ENCODE measurements around the gene B9D1. TPM values are rescaled to one million over a fixed set of nuclear protein-coding genes. Genes with fewer than 3 reads are reported as not detected.

Gene B9D1
- polyA plus RNA-seq, 3 donors: 1.0 TPM; not detected in 2

- H3K27ac Mint-ChIP-seq: no peak overlapping the region
Observed at GRCh38 chr17:19408346-19408710, 45.8 kb upstream of the B9D1 start.

GRCh38 chr17:19407601-19408345 lies 45.2 kb upstream of the B9D1 start:
- WGBS (ENCODE audit: insufficient coverage): 92% methylated on average over 7 of the region's 10 CpGs
- no peaks in the 10 kb centered on the region for H3K9me3 Mint-ChIP-seq
- TF ChIP-seq CTCF (IDR thresholded peaks at IDR 0.05): no peak

More at GRCh38 chr17:19408346-19408710, 45.8 kb upstream of the B9D1 start:
- no peaks in the 10 kb centered on the region for H3K9me3 Mint-ChIP-seq
- no peak overlapping the region for H3K9ac ChIP-seq (ENCODE audit: insufficient read depth, low read length, poor library complexity, severe bottlenecking)
- no peaks in the 10 kb centered on the region for H3K4me1 ChIP-seq (ENCODE audit: control insufficient read depth in 1 of 2, insufficient read depth in 2 of 2, low read length in 2 of 2)
- H3K4me3 Mint-ChIP-seq: no peak overlapping the region
- peaks cover 0 to 9% of the 10 kb centered on the region in 2 donors for H3K27me3 ChIP-seq (ENCODE audit: control insufficient read depth in 2 of 2, insufficient read depth in 2 of 2, low read length in 2 of 2)
- no peaks in the 10 kb centered on the region for H3K9me3 ChIP-seq (replicated peaks in 1 of 2; ENCODE audit: control insufficient read depth in 1 of 2, insufficient read depth in 1 of 2, low read length in 2 of 2)
- H3K4me1 Mint-ChIP-seq: no peaks in the 10 kb centered on the region
- no peak for DNase-seq
- no peak overlapping the region for H3K4me2 ChIP-seq (replicated peaks; ENCODE audit: extremely low read depth, low read length, poor library complexity, severe bottlenecking)
- no peak overlapping the region for H2AFZ ChIP-seq (ENCODE audit: insufficient read depth, low read depth, low read length, poor library complexity, severe bottlenecking)
- no CpG with 5 or more reads among the region's 2 CpGs for WGBS (ENCODE audit: insufficient coverage)
- H3K79me2 ChIP-seq (ENCODE audit: insufficient read depth, low read length): no peaks in the 10 kb centered on the region
- H4K20me1 ChIP-seq (ENCODE audit: insufficient read depth, low read length): no peaks in the 10 kb centered on the region
- no peak overlapping the region for H3K4me3 ChIP-seq (replicated peaks in 1 of 3; ENCODE audit: low read depth in 2 of 3, low read length in 3 of 3)
- no peaks in the 10 kb centered on the region for H3K36me3 ChIP-seq (replicated peaks in 1 of 2; ENCODE audit: control insufficient read depth in 1 of 2, insufficient read depth in 2 of 2, low read length in 2 of 2)
- no peak for TF ChIP-seq CTCF (IDR thresholded peaks at IDR 0.05)
- no peak overlapping the region for H3K27ac ChIP-seq (ENCODE audit: low read depth in 1 of 2, low read length in 2 of 2)
- peaks cover 10 to 15% (median 12%) of the 10 kb centered on the region in 3 donors for H3K27me3 Mint-ChIP-seq (ENCODE audit: low read depth in 3 of 3)
- no peaks in the 10 kb centered on the region for H3K36me3 Mint-ChIP-seq
- intact Hi-C loops (cut with micrococcal nuclease): loop anchor here in 1 of 2 donors (5.0 kb wide), 1 partner anchor 34 kb away; no protein-coding TSS in a partner anchor

More at GRCh38 chr17:19407601-19408345, 45.2 kb upstream of the B9D1 start:
- Histone ChIP-seq H3K4me2 (replicated peaks; ENCODE audit: extremely low read depth, low read length, poor library complexity, severe bottlenecking) (no peak overlapping the region), H2AFZ (ENCODE audit: insufficient read depth, low read depth, low read length, poor library complexity, severe bottlenecking) (no peak overlapping the region), H3K36me3 (replicated peaks in 1 of 2; ENCODE audit: control insufficient read depth in 1 of 2, insufficient read depth in 2 of 2, low read length in 2 of 2) (no peaks in the 10 kb centered on the region), H3K9me3 (replicated peaks in 1 of 2; ENCODE audit: control insufficient read depth in 1 of 2, insufficient read depth in 1 of 2, low read length in 2 of 2) (no peaks in the 10 kb centered on the region), H3K9ac (ENCODE audit: insufficient read depth, low read length, poor library complexity, severe bottlenecking) (no peak overlapping the region), H3K79me2 (ENCODE audit: insufficient read depth, low read length) (no peaks in the 10 kb centered on the region), H4K20me1 (ENCODE audit: insufficient read depth, low read length) (no peaks in the 10 kb centered on the region), H3K4me3 (replicated peaks in 1 of 3; ENCODE audit: low read depth in 2 of 3, low read length in 3 of 3) (no peak overlapping the region), H3K27ac (ENCODE audit: low read depth in 1 of 2, low read length in 2 of 2) (no peak overlapping the region), H3K27me3 (ENCODE audit: control insufficient read depth in 2 of 2, insufficient read depth in 2 of 2, low read length in 2 of 2) (peaks cover 0 to 9% of the 10 kb centered on the region in 2 donors), H3K4me1 (ENCODE audit: control insufficient read depth in 1 of 2, insufficient read depth in 2 of 2, low read length in 2 of 2) (no peaks in the 10 kb centered on the region)
- Mint-ChIP-seq H3K4me3 (no peak overlapping the region), H3K27me3 (ENCODE audit: low read depth in 3 of 3) (peaks cover 9 to 12% (median 10%) of the 10 kb centered on the region in 3 donors), H3K4me1 (no peaks in the 10 kb centered on the region), H3K27ac (no peak overlapping the region), H3K36me3 (no peaks in the 10 kb centered on the region)
- intact Hi-C loops (cut with micrococcal nuclease): loop anchor here in 1 of 2 donors (5.0 kb wide), 1 partner anchor 35 kb away; no protein-coding TSS in a partner anchor
- no peak for DNase-seq
